H9 (cell line): ENCODE results near the gene ENTPD1. TPM values are rescaled to one million over a fixed set of nuclear protein-coding genes. Genes with fewer than 3 reads are reported as not detected.

Experiments used
- DNase-seq: peaks from one replicate; pipeline ENCODE4 v3.0.0-alpha.2; 2017
- H2AFZ ChIP-seq: one replicate; pipeline ENCODE4 v1.6.1; 2013; ENCODE audit warnings: mild to moderate bottlenecking, low read length, control low read depth, moderate library complexity
- H2AK5ac ChIP-seq: 2 replicates; pipeline ENCODE4 v1.6.1; 2013; ENCODE audit warnings: low read length, control low read depth, mixed read lengths; ENCODE audit not compliant: insufficient read length
- H2BK120ac ChIP-seq: one replicate; pipeline ENCODE4 v1.6.1; 2013; ENCODE audit warnings: low read depth, mild to moderate bottlenecking, low read length, control low read depth, inconsistent platforms; ENCODE audit not compliant: poor library complexity, severe bottlenecking
- H2BK12ac ChIP-seq: 2 replicates; pipeline ENCODE4 v1.6.1; 2013; ENCODE audit warnings: low read length, control low read depth, mixed read lengths, low read depth; ENCODE audit not compliant: insufficient read length
- H2BK15ac ChIP-seq: 2 replicates; pipeline ENCODE4 v1.6.1; 2013; ENCODE audit warnings: low read depth, low read length, control low read depth
- H2BK20ac ChIP-seq: one replicate; pipeline ENCODE4 v1.6.1; 2013; ENCODE audit warnings: low read depth, mild to moderate bottlenecking, low read length, control low read depth, inconsistent platforms; ENCODE audit not compliant: poor library complexity, severe bottlenecking
- H2BK5ac ChIP-seq: 2 replicates; pipeline ENCODE4 v1.6.1; 2013; ENCODE audit warnings: low read length, control low read depth, mixed read lengths; ENCODE audit not compliant: insufficient read length
- H3K14ac ChIP-seq: 2 replicates; pipeline ENCODE4 v1.6.1; 2013; ENCODE audit warnings: low read length, control low read depth; ENCODE audit not compliant: insufficient read depth
- H3K18ac ChIP-seq: 2 replicates; pipeline ENCODE4 v1.6.1; 2013; ENCODE audit warnings: low read depth, mild to moderate bottlenecking, mixed read lengths, low read length, control low read depth; ENCODE audit not compliant: insufficient read length
- H3K23ac ChIP-seq: 2 replicates; pipeline ENCODE4 v1.6.1; 2013; ENCODE audit warnings: low read length, control low read depth, mixed read lengths, low read depth; ENCODE audit not compliant: insufficient read length
- H3K23me2 ChIP-seq: 2 replicates; pipeline ENCODE4 v1.6.1; 2013; ENCODE audit warnings: low read depth, mild to moderate bottlenecking, mixed read lengths, low read length, control low read depth; ENCODE audit not compliant: insufficient read length, poor library complexity, severe bottlenecking
- H3K27ac ChIP-seq: 2 replicates; pipeline ENCODE4 v1.5.1; 2013; ENCODE audit warnings: low read length, control low read depth, mixed read lengths, low read depth; ENCODE audit not compliant: insufficient read length
- H3K27me3 ChIP-seq: 2 replicates; pipeline ENCODE4 v1.6.1; 2013; ENCODE audit warnings: low read length, control low read depth, inconsistent platforms; ENCODE audit not compliant: insufficient read depth
- H3K4ac ChIP-seq: 2 replicates; pipeline ENCODE4 v1.6.1; 2013; ENCODE audit warnings: low read depth, mild to moderate bottlenecking, control low read depth, inconsistent platforms, low read length, moderate library complexity
- H3K4me1 ChIP-seq: 2 replicates; pipeline ENCODE4 v1.6.1; 2013; ENCODE audit warnings: low read length, control low read depth, inconsistent platforms; ENCODE audit not compliant: insufficient read depth
- H3K4me2 ChIP-seq: 2 replicates; pipeline ENCODE4 v1.6.1; 2013; ENCODE audit warnings: low read length, control low read depth, mixed read lengths; ENCODE audit not compliant: insufficient read length, insufficient read depth
- H3K56ac ChIP-seq: 2 replicates; pipeline ENCODE4 v1.6.1; 2013; ENCODE audit warnings: low read depth, mild to moderate bottlenecking, mixed read lengths, low read length, control low read depth; ENCODE audit not compliant: insufficient read length
- H3K79me1 ChIP-seq: 2 replicates; pipeline ENCODE4 v1.6.1; 2013; ENCODE audit warnings: low read depth, mild to moderate bottlenecking, moderate library complexity, low read length, control low read depth, inconsistent platforms; ENCODE audit not compliant: insufficient read depth, poor library complexity, severe bottlenecking
- H3K79me2 ChIP-seq: 2 replicates; pipeline ENCODE4 v1.6.1; 2013; ENCODE audit warnings: low read length, control low read depth, inconsistent platforms; ENCODE audit not compliant: insufficient read depth
- H3K9ac ChIP-seq: 2 replicates; pipeline ENCODE4 v1.6.1; 2013; ENCODE audit warnings: low read length, control low read depth, mixed read lengths; ENCODE audit not compliant: insufficient read length; ENCODE audit errors: extremely low read depth
- H3K9me3 ChIP-seq: one replicate; pipeline ENCODE4 v1.6.1; 2013; ENCODE audit warnings: low read depth, low read length, inconsistent platforms; ENCODE audit not compliant: control insufficient read depth
- H3T11ph ChIP-seq: one replicate; pipeline ENCODE4 v1.6.1; 2013; ENCODE audit warnings: mild to moderate bottlenecking, low read length, control low read depth, inconsistent platforms
- H4K20me1 ChIP-seq: one replicate; pipeline ENCODE4 v1.6.1; 2013; ENCODE audit not compliant: control insufficient read depth, insufficient read length, insufficient read depth
- H4K5ac ChIP-seq: 2 replicates; pipeline ENCODE4 v1.6.1; 2013; ENCODE audit warnings: low read depth, mild to moderate bottlenecking, mixed read lengths, low read length, control low read depth; ENCODE audit not compliant: insufficient read length
- H4K8ac ChIP-seq: replicated peaks from 2 replicates; pipeline ENCODE4 v1.6.1; 2013; ENCODE audit warnings: low read length, control low read depth, mixed read lengths, low read depth; ENCODE audit not compliant: insufficient read length
- H4K91ac ChIP-seq: 2 replicates; pipeline ENCODE4 v1.6.1; 2013; ENCODE audit warnings: low read depth, mild to moderate bottlenecking, moderate library complexity, mixed read lengths, low read length, control low read depth; ENCODE audit not compliant: insufficient read length
- H3K27ac Mint-ChIP-seq, 3 experiments: 2 replicates in 2 of 3; 3 replicates in 1 of 3; pipeline ENCODE4 v1.8.0; 2020 to 2021; ENCODE audit warnings: mixed read lengths in 3 of 3, mild to moderate bottlenecking in 1 of 3, moderate library complexity in 1 of 3
- H3K27me3 Mint-ChIP-seq: 2 replicates; pipeline ENCODE4 v1.8.0; 2021; ENCODE audit warnings: low read depth, mild to moderate bottlenecking, moderate library complexity, mixed read lengths
- H3K36me3 Mint-ChIP-seq, 3 experiments: 2 replicates in 2 of 3; 3 replicates in 1 of 3; pipeline ENCODE4 v1.8.0; 2020 to 2021; ENCODE audit warnings: low read depth in 3 of 3, mixed read lengths in 3 of 3; ENCODE audit not compliant: insufficient read depth in 1 of 3
- H3K4me1 Mint-ChIP-seq, 2 experiments: 2 replicates each; pipeline ENCODE4 v1.8.0; 2020; ENCODE audit warnings: mixed read lengths in 2 of 2
- H3K4me3 Mint-ChIP-seq, 2 experiments: 2 replicates in 1 of 2; 3 replicates in 1 of 2; pipeline ENCODE4 v1.8.0; 2020 to 2021; ENCODE audit warnings: mild to moderate bottlenecking in 2 of 2, mixed read lengths in 2 of 2, moderate library complexity in 1 of 2
- H3K9me3 Mint-ChIP-seq, 2 experiments: 2 replicates in 1 of 2; 3 replicates in 1 of 2; pipeline ENCODE4 v1.8.0; 2020; ENCODE audit warnings: mild to moderate bottlenecking in 2 of 2, mixed read lengths in 2 of 2, moderate library complexity in 1 of 2
- WGBS: extraction: QIAGEN DNeasy Blood & Tissue Kit; methylation state at CpG from one replicate; pipeline ENCODE4 v1.1.7; 2013; ENCODE audit warnings: missing lambda C conversion rate, low lambda C conversion rate, mixed read lengths; ENCODE audit not compliant: insufficient read length; ENCODE audit errors: extremely low coverage; 5-methylcytosine and 5-hydroxymethylcytosine counted together
- long read RNA-seq: library from polyadenylated mRNA; unstranded; transcript quantifications from one replicate; pipeline ENCODE4 v2.0.0, GENCODE V29; 2020
- total RNA-seq: library from RNA; stranded (reverse); gene quantifications from 2 replicates; pipeline ENCODE4 v1.2.1, GENCODE V29; 2021
- TF ChIP-seq, protein P1 (sequence below): fragments of 200-600 bp; sonication (generic); conservative IDR thresholded peaks from 3 replicates; pipeline ENCODE4 v1.8.0; 2021; ENCODE audit warnings: antibody characterized with exemption, mild to moderate bottlenecking

The ENTPD1 gene
- total RNA-seq = 1.9 and 2.0 TPM in 2 replicates
- long read RNA-seq, transcript ENTPD1-203 (10 exons, 1,903 nt) = major isoform, 5 of 8 reads
- long read RNA-seq, partial matches to known transcripts = 0 of 8 reads
- long read RNA-seq, other reads (novel, unspliced or antisense) = 1 of 8 reads

- WGBS = no CpG with 5 or more reads among the region's 11 CpGs
- no peak within 1 kb of the TSS for H4K5ac ChIP-seq
These were observed at the start of gene ENTPD1 for GRCh38 chr10:95756041-95756761. TSS of gene ENTPD1 (plus strand) at chr10:95756163. CDS start at chr10:95756240, 77 bp downstream.

More at GRCh38 chr10:95756041-95756761, at the start of gene ENTPD1:
- no peaks in the 10 kb centered on the region for H3K36me3 Mint-ChIP-seq
- H2BK120ac ChIP-seq = no peak within 1 kb of the TSS
- no peaks in the 10 kb centered on the region for H3K23me2 ChIP-seq
- H3K56ac ChIP-seq = no peak within 1 kb of the TSS
- no peak within 1 kb of the TSS for H2AK5ac ChIP-seq
- H3K4me1 Mint-ChIP-seq = peaks cover 21 to 22% of the 10 kb centered on the region in 2 experiments
- H3K9me3 Mint-ChIP-seq = no peaks in the 10 kb centered on the region
- H3K23ac ChIP-seq = no peak within 1 kb of the TSS
- peak within 1 kb of the TSS; percentile 25 for H3K9ac ChIP-seq
- no peaks in the 10 kb centered on the region for H3K9me3 ChIP-seq
- no peaks in the 10 kb centered on the region for H3K79me1 ChIP-seq
- peak within 1 kb of the TSS; percentile 31 to 55 (median 54); a peak in 6 of 7 replicates for H3K27ac Mint-ChIP-seq
- DNase-seq = peak; percentile 37
- H3K4ac ChIP-seq = no peak within 1 kb of the TSS
- no peaks in the 10 kb centered on the region for H3K27me3 ChIP-seq
- H3K27ac ChIP-seq = no peak within 1 kb of the TSS
- H3K14ac ChIP-seq = no peak within 1 kb of the TSS; the same call in 1 of the 2 replicates
- H4K8ac ChIP-seq = no peak within 1 kb of the TSS
- no peak within 1 kb of the TSS for H3T11ph ChIP-seq
- H4K91ac ChIP-seq = no peak within 1 kb of the TSS
- peak within 1 kb of the TSS; percentile 71 to 87 for H3K4me3 Mint-ChIP-seq
- no peaks in the 10 kb centered on the region for H4K20me1 ChIP-seq
- no peak within 1 kb of the TSS for H2BK5ac ChIP-seq
- H2AFZ ChIP-seq = peak within 1 kb of the TSS; percentile 18
- H3K4me1 ChIP-seq = peaks cover 2% of the 10 kb centered on the region; the same call in 1 of the 2 replicates
- H3K27me3 Mint-ChIP-seq = peaks cover 4% of the 10 kb centered on the region
- no peak within 1 kb of the TSS for H2BK12ac ChIP-seq
- peak within 1 kb of the TSS; percentile 71 for H3K4me2 ChIP-seq
- H2BK15ac ChIP-seq = no peak within 1 kb of the TSS
- H2BK20ac ChIP-seq = no peak within 1 kb of the TSS
- no peak within 1 kb of the TSS for H3K18ac ChIP-seq
- TF ChIP-seq, protein P1, sequence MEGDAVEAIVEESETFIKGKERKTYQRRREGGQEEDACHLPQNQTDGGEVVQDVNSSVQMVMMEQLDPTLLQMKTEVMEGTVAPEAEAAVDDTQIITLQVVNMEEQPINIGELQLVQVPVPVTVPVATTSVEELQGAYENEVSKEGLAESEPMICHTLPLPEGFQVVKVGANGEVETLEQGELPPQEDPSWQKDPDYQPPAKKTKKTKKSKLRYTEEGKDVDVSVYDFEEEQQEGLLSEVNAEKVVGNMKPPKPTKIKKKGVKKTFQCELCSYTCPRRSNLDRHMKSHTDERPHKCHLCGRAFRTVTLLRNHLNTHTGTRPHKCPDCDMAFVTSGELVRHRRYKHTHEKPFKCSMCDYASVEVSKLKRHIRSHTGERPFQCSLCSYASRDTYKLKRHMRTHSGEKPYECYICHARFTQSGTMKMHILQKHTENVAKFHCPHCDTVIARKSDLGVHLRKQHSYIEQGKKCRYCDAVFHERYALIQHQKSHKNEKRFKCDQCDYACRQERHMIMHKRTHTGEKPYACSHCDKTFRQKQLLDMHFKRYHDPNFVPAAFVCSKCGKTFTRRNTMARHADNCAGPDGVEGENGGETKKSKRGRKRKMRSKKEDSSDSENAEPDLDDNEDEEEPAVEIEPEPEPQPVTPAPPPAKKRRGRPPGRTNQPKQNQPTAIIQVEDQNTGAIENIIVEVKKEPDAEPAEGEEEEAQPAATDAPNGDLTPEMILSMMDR = no peak
- H3K79me2 ChIP-seq = no peaks in the 10 kb centered on the region
